ENCODE measurements around the gene TTK. TPM values are rescaled to one million over a fixed set of nuclear protein-coding genes. Genes with fewer than 3 reads are reported as not detected.

TTK gene
- total RNA-seq, 1 experiment from 2014 or later: 35.5 TPM

GRCh38 chr6:79997728-79998127 lies 6.7 kb upstream of the TTK start:
- in situ Hi-C loops (cut with HindIII; ENCODE audit: low pct_unique_long_range_greater_than_20kb, low sequenced_read_pairs): no loop called here
- H3K9me3 ChIP-seq (ENCODE audit: control insufficient read depth, insufficient read depth, low read depth, low read length): no peaks in the 10 kb centered on the region
- DNase-seq (ENCODE audit: low read depth, low spot score): no peak

GRCh38 chr6:80001337-80001736 lies 3.1 kb upstream of the TTK start:
- in situ Hi-C loops (cut with HindIII; ENCODE audit: low pct_unique_long_range_greater_than_20kb, low sequenced_read_pairs) (no loop called here), intact Hi-C loops (cut with micrococcal nuclease; ENCODE audit: unreplicated experiment) (no loop called here)
- POLR2A ChIA-PET: no interaction called here

More at GRCh38 chr6:79997728-79998127, 6.7 kb upstream of the TTK start:
- POLR2A ChIA-PET: no interaction called here
- Histone ChIP-seq H3K27ac (ENCODE audit: low read length) (no peak overlapping the region), H3K36me3 (ENCODE audit: control insufficient read depth, insufficient read depth, low read length) (no peaks in the 10 kb centered on the region), H3K4me1 (ENCODE audit: control insufficient read depth, insufficient read depth, low read length) (no peaks in the 10 kb centered on the region), H3K4me3 (ENCODE audit: low read depth in 2 of 2, low read length in 2 of 2) (no peak overlapping the region), H3K27me3 (ENCODE audit: control insufficient read depth, insufficient read depth, low read length) (peaks cover 4% of the 10 kb centered on the region; the same call in 1 of the 2 replicates)
- CTCF ChIA-PET: no interaction called here
- TF ChIP-seq REST (IDR thresholded peaks at IDR 0.05; ENCODE audit: insufficient read depth in 1 of 2, low read depth in 2 of 2, low read length in 1 of 2) (no peak), POLR2AphosphoS5 (IDR thresholded peaks at IDR 0.05; ENCODE audit: low read depth, low read length) (no peak), CTCF (IDR thresholded peaks at IDR 0.05) (no peak), SIN3A (IDR thresholded peaks at IDR 0.05; ENCODE audit: borderline replicate concordance, insufficient read depth, low read depth, low read length) (no peak), TCF7L2 (IDR thresholded peaks at IDR 0.05; ENCODE audit: low read depth, low read length) (no peak)
- ATAC-seq: no peak
- intact Hi-C loops (cut with micrococcal nuclease; ENCODE audit: unreplicated experiment): no loop called here
- no TSS peak for BruUV-seq (replicated peaks)

More at GRCh38 chr6:80001337-80001736, 3.1 kb upstream of the TTK start:
- TF ChIP-seq POLR2AphosphoS5 (IDR thresholded peaks at IDR 0.05; ENCODE audit: low read depth, low read length): no peak
- no peak for TF ChIP-seq TCF7L2 (IDR thresholded peaks at IDR 0.05; ENCODE audit: low read depth, low read length)
- TF ChIP-seq CTCF (IDR thresholded peaks at IDR 0.05): no peak
- no peak for TF ChIP-seq SIN3A (IDR thresholded peaks at IDR 0.05; ENCODE audit: borderline replicate concordance, insufficient read depth, low read depth, low read length)
- no peak for TF ChIP-seq REST (IDR thresholded peaks at IDR 0.05; ENCODE audit: insufficient read depth in 1 of 2, low read depth in 2 of 2, low read length in 1 of 2)
- Histone ChIP-seq H3K27me3 (ENCODE audit: control insufficient read depth, insufficient read depth, low read length) (peaks cover 4% of the 10 kb centered on the region; the same call in 1 of the 2 replicates), H3K4me1 (ENCODE audit: control insufficient read depth, insufficient read depth, low read length) (peaks cover 13% of the 10 kb centered on the region), H3K27ac (ENCODE audit: low read length) (no peak overlapping the region), H3K4me3 (ENCODE audit: low read depth in 2 of 2, low read length in 2 of 2) (no peak overlapping the region), H3K36me3 (ENCODE audit: control insufficient read depth, insufficient read depth, low read length) (peaks cover 4% of the 10 kb centered on the region; the same call in 1 of the 2 replicates), H3K9me3 (ENCODE audit: control insufficient read depth, insufficient read depth, low read depth, low read length) (no peaks in the 10 kb centered on the region)
- no peak for ATAC-seq
- no TSS peak for BruUV-seq (replicated peaks)
- DNase-seq (ENCODE audit: low read depth, low spot score): no peak
- CTCF ChIA-PET: no interaction called here
